Activated CD8-positive, alpha-beta T cell treated with anti-CD3 and anti-CD28 coated beads for 36 hours (primary cell): ENCODE results near the gene PLCL1. TPM values are rescaled to one million over a fixed set of nuclear protein-coding genes. Genes with fewer than 3 reads are reported as not detected.

Experiments used
- ATAC-seq: fragments of 200-7000 bp; cut with Tn5 transposase; one replicate; pipeline ENCODE4 v1.10.0; 2021; ENCODE audit warnings: mild to moderate bottlenecking, moderate library complexity
- CTCF ChIA-PET: fragments of 350-600 bp; sonication (Branson Sonifier 250); formaldehyde crosslinking; loops from one replicate; lab custom pipeline; 2021; ENCODE audit warnings: antibody characterized with exemption; lab: Charles Lee
- POLR2A ChIA-PET: fragments of 350-600 bp; sonication (Branson Sonifier 250); formaldehyde crosslinking; loops from one replicate; lab custom pipeline; 2021; ENCODE audit warnings: antibody characterized with exemption; lab: Charles Lee
- DNase-seq: peaks from one replicate; pipeline ENCODE4 v3.0.0-alpha.2; 2020
- H3K27ac Mint-ChIP-seq: one replicate; pipeline ENCODE4 v1.8.0; 2021; ENCODE audit warnings: mild to moderate bottlenecking, mixed read lengths
- H3K27me3 Mint-ChIP-seq: one replicate; pipeline ENCODE4 v1.8.0; 2021; ENCODE audit warnings: mixed read lengths
- H3K36me3 Mint-ChIP-seq: one replicate; pipeline ENCODE4 v1.8.0; 2021; ENCODE audit warnings: low read depth, mixed read lengths
- H3K4me1 Mint-ChIP-seq: one replicate; pipeline ENCODE4 v1.8.0; 2021; ENCODE audit warnings: low read depth, mixed read lengths
- H3K4me3 Mint-ChIP-seq: one replicate; pipeline ENCODE4 v1.8.0; 2021; ENCODE audit warnings: mild to moderate bottlenecking, moderate library complexity, mixed read lengths
- H3K9me3 Mint-ChIP-seq: one replicate; pipeline ENCODE4 v1.8.0; 2021; ENCODE audit warnings: mixed read lengths
- intact Hi-C: fragments of 100-400 bp; cut with micrococcal nuclease; formaldehyde crosslinking; loops from one replicate; pipeline ENCODE4 v1.10.0; 2022
- total RNA-seq, 2 experiments: library from RNA; stranded (reverse); gene quantifications; one replicate each; pipeline ENCODE4 v1.2.3, GENCODE V29; 2021
- TF ChIP-seq, protein P1 (sequence below): fragments of 200-600 bp; IDR thresholded peaks from one replicate; pipeline ENCODE4 v1.8.0; 2022; ENCODE audit warnings: antibody characterized with exemption, mild to moderate bottlenecking

The PLCL1 gene
- total RNA-seq, 2 experiments from 2014 or later, result 0.68 to 0.69 TPM

DNA sequence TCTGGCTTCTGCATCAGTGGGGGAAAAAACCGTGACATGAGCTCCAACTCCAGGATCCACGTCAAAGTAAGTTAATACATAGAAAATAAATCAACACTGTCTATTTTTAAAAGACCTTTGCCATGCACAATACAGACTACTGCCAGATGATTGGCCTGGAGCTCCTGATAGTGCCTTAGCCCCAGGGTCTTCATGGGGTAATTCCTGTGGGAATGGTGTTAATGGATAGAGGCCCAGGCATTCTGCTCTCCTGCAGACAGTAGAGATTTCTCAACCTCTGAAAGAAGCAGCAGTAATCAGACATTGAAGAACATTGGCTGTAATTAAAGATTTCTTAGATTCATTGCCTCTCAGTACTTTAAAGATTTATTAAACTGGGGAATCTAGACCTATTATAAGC is 4.3 kb upstream of the PLCL1 start:
- peaks cover 15% of the 10 kb centered on the region for H3K4me1 Mint-ChIP-seq
- no peaks in the 10 kb centered on the region for H3K9me3 Mint-ChIP-seq
- no peak for DNase-seq
- CTCF ChIA-PET, result interaction anchor here (3.2 to 3.7 kb wide), 2 partner anchors 327 to 496 kb away, joined by 20 to 27 read pairs; no protein-coding TSS in a partner anchor
- H3K36me3 Mint-ChIP-seq, result no peaks in the 10 kb centered on the region
- TF ChIP-seq, protein P1, sequence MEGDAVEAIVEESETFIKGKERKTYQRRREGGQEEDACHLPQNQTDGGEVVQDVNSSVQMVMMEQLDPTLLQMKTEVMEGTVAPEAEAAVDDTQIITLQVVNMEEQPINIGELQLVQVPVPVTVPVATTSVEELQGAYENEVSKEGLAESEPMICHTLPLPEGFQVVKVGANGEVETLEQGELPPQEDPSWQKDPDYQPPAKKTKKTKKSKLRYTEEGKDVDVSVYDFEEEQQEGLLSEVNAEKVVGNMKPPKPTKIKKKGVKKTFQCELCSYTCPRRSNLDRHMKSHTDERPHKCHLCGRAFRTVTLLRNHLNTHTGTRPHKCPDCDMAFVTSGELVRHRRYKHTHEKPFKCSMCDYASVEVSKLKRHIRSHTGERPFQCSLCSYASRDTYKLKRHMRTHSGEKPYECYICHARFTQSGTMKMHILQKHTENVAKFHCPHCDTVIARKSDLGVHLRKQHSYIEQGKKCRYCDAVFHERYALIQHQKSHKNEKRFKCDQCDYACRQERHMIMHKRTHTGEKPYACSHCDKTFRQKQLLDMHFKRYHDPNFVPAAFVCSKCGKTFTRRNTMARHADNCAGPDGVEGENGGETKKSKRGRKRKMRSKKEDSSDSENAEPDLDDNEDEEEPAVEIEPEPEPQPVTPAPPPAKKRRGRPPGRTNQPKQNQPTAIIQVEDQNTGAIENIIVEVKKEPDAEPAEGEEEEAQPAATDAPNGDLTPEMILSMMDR, result no peak
- H3K4me3 Mint-ChIP-seq, result no peak overlapping the region
- no peak overlapping the region for H3K27ac Mint-ChIP-seq
- ATAC-seq, result no peak
- peaks cover 16% of the 10 kb centered on the region for H3K27me3 Mint-ChIP-seq
- POLR2A ChIA-PET, result no interaction called here
- intact Hi-C loops, result loop anchor here (5.0 kb wide), 1 partner anchor 252 kb away; no protein-coding TSS in a partner anchor

DNA sequence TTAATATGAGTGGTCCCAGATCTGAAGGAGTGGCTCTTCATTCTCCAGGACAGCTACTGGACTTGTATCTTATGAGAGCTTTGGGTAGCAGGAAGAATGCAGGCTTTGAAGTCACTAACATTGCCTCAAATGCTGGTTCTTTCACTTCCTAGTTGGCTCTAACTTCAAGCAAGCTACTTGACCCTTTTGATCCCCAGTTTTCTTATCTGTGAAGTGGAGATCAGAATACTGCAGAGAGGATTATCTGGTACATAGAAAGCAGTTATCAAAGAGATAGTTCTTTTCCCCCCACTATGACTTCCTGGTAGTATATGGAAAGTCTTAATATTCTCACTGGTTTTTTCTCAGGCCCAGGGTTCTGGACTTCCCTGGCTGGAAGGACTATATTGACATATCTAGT is 3.4 kb upstream of the PLCL1 start:
- Mint-ChIP-seq H3K27me3 (peaks cover 20% of the 10 kb centered on the region), H3K36me3 (no peaks in the 10 kb centered on the region), H3K4me3 (no peak overlapping the region), H3K9me3 (no peaks in the 10 kb centered on the region), H3K27ac (no peak overlapping the region), H3K4me1 (peaks cover 21% of the 10 kb centered on the region)
- DNase-seq (no peak), ATAC-seq (no peak)
- CTCF ChIA-PET, result interaction anchor here (0.7 to 3.7 kb wide), 4 partner anchors 12 to 495 kb away, joined by 3 to 27 read pairs (median 12); no protein-coding TSS in a partner anchor
- TF ChIP-seq, protein P1, result no peak
- POLR2A ChIA-PET, result no interaction called here
- intact Hi-C loops, result loop anchor here (5.0 kb wide), 1 partner anchor 251 kb away; no protein-coding TSS in a partner anchor

DNA sequence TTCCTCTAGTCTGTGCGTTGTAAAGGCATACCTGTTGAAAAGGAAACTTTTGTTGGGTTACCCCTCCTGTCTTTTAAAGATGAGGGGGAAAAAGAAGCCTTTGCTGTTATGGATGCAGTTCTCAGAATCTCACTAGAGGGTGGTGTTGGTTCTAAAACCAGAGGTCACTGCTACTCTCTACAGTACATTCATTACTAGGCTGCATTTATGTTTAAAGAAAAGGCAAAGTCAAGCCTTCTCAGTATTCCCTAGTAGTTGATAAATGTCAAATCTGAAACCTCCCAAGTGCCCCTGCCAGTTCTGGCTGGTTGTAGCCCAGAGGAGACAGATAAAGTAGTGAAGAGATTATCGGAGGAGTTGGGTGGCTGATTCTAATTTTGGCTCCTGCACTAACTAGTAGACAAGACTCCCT is 1.4 kb upstream of the PLCL1 start:
- Mint-ChIP-seq H3K36me3 (no peaks in the 10 kb centered on the region), H3K9me3 (no peaks in the 10 kb centered on the region), H3K27ac (no peak overlapping the region), H3K27me3 (peaks cover 13% of the 10 kb centered on the region), H3K4me1 (peaks cover 33% of the 10 kb centered on the region), H3K4me3 (no peak overlapping the region)
- ChIA-PET CTCF (interaction anchor here (1.4 to 3.2 kb wide), 5 partner anchors 45 to 493 kb away, joined by 3 to 18 read pairs (median 5); no protein-coding TSS in a partner anchor), POLR2A (no interaction called here)
- DNase-seq (peak; percentile 33), ATAC-seq (peak; percentile 38)
- intact Hi-C loops, result loop anchor here (1.0 to 5.0 kb wide), 3 partner anchors 249 to 494 kb away; no protein-coding TSS in a partner anchor
- TF ChIP-seq, protein P1, result peak; percentile 78

DNA sequence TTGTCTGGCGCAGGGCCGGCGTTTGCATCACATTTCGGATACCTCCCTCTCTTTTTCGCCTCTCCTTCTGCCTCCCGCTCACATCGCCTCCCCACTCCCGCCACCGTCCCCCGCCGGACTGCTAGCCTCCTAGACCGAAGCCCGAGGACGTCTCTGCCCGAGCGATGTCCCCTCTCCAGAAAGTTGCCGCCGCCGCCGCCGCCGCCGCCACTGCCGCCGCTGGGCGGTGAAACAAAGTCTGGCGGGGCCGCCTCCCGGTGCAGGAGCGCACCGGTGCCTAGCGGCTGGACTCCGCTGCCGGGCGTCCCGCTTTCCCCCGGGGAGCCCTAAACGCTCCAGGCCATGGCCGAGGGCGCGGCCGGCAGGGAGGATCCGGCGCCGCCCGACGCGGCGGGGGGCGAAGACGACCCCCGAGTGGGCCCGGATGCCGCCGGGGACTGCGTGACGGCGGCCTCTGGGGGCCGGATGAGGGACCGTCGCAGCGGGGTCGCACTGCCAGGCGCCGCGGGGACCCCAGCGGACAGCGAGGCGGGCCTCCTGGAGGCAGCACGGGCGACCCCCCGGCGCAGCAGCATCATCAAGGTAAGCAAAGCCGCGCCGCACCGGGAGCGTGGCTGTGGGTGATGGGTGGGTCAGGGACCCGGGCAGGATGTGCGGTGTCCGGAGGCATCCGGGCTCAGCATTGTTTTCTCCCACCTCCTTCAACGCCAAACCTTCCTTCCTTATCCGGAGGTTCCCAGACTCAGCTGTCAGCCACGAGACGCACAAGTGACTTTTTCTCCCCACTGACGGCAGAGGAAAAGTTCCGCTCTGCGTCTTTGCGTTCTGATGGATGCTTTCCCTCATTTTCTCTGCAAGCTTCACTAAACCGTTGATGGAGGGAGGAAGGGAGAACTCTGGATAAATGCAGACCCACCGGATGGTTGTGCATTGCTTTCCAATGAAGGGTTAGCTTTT is 643 bp downstream of the PLCL1 start:
- Mint-ChIP-seq H3K4me1 (peaks cover 44% of the 10 kb centered on the region), H3K36me3 (no peaks in the 10 kb centered on the region), H3K27me3 (peaks cover 5% of the 10 kb centered on the region), H3K27ac (peak overlapping the region; percentile 71), H3K9me3 (no peaks in the 10 kb centered on the region), H3K4me3 (peak overlapping the region; percentile 85)
- ATAC-seq (peak; percentile 17), DNase-seq (peak; percentile 47)
- POLR2A ChIA-PET, result interaction anchor here (0.6 kb wide), 1 partner anchor 282 kb away, joined by 3 read pairs; no protein-coding TSS in a partner anchor
- CTCF ChIA-PET, result interaction anchor here (0.8 to 3.2 kb wide), 9 partner anchors 12 to 491 kb away, joined by 3 to 18 read pairs (median 3); no protein-coding TSS in a partner anchor
- TF ChIP-seq, protein P1, result peak; percentile 47
- intact Hi-C loops, result loop anchor here (5.0 kb wide), 1 partner anchor 247 kb away; no protein-coding TSS in a partner anchor
